Measurements from ENCODE around the gene TOMM22.

The TOMM22 gene

DNA sequence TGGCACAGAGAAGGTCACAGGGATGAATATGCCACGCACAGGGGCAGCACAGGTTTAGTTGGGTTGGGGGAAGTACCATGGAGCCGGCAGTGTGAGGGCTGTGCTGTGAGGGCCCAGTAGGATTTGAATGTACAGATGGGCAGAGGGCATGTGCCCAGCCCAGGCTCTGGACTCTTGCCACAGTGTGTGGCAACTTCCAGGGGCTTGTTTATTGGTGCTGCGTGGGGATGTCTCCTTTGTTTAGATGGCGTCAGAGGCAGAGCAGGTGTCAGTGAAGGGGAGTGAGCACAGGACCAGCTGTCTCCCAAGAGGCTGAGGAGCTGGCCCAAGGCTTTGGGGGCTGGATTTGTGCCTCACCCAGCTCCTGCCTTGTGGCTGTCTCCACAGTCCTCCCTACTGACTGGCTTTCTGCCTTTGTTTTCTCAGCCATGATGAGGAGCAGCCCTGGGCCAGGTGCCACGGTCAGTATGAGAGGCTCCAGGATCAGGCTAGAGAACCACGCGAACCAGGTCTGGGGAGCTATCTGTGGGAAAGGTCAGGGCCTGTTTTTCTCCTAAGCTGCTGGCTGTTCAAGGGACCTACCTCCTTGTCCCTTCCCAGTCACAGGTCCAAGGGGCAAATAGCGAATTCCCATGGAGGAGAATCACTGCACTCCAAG lies 52.1 kb downstream of the TOMM22 start:
- no peak for DNase-seq (ENCODE audit: low spot score)

DNA sequence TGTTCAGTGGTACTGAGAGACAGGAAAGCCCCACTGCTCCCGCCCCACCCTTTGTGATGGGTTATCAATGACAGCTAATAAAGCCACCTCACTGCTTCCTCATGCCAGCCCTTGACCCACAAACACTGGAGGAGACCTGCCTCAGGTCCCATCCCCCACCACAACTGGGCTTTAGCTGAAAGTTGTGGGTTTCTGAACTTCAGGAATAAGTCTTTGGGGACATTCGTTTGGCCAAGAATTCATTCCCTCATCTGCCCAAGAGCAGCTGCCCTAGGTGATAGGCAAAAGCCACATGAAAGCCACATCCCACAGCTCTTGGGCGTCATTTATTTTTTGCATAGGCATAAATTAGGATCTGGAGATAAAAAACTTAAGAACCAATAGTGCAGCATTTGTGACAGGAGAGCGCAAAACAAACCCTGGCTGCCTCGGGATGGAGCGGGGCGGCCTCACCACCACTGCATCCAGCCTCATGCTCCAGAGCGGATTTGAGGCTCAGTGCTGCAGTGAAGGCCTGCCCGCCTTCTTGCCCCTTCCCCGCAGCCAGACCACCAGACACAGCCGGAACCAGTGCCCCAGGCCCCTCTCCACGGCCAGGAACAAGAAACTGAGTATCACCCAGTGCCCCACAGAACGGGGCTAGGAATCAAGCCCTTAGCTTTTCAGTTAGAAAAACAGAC lies 52.8 kb downstream of the TOMM22 start:
- DNase-seq (ENCODE audit: low spot score): no peak

Measured in NAMALWA (cell line).